HL-60 (cell line): ENCODE data around the gene SHROOM3.

Experiments
- DNase-seq, 2 experiments: peaks; one replicate each; pipeline ENCODE4 v3.0.0-alpha.2; 2010 to 2020; ENCODE audit warnings: low read depth in 1 of 2, low spot score in 1 of 2
- H3K27ac ChIP-seq: fragments of 250-450 bp; sonication (Bioruptor Pico); replicated peaks from 2 replicates; pipeline ENCODE4 v1.5.1; 2020; ENCODE audit warnings: mild to moderate bottlenecking, moderate library complexity
- H3K27me3 ChIP-seq: fragments of 250-450 bp; sonication (Bioruptor Pico); 2 replicates; pipeline ENCODE4 v1.5.1; 2021; ENCODE audit warnings: mild to moderate bottlenecking, moderate library complexity; ENCODE audit not compliant: insufficient read depth, poor library complexity, severe bottlenecking
- H3K4me3 ChIP-seq: replicated peaks from 2 replicates; pipeline ENCODE4 v1.5.1; 2011; ENCODE audit warnings: mild to moderate bottlenecking, control low read depth, low read length; ENCODE audit not compliant: insufficient read depth
- GABPA ChIP-seq: IDR thresholded peaks from 2 replicates; pipeline ENCODE4 v1.6.1; 2012; ENCODE audit warnings: low read depth
- POLR2AphosphoS5 ChIP-seq: IDR thresholded peaks from 2 replicates; pipeline ENCODE4 v1.6.1; 2012; ENCODE audit warnings: low read depth
- SPI1 ChIP-seq: IDR thresholded peaks from 2 replicates; pipeline ENCODE4 v1.6.1; 2012; ENCODE audit warnings: low read depth, mild to moderate bottlenecking, borderline replicate concordance
- TF ChIP-seq, protein P1 (sequence below): IDR thresholded peaks from 2 replicates; pipeline ENCODE4 v1.6.1; 2012; ENCODE audit warnings: low read depth; ENCODE audit not compliant: insufficient replicate concordance
- TF ChIP-seq, protein P2 (sequence below): IDR thresholded peaks from one replicate; pipeline ENCODE4 v1.5.1; 2011; ENCODE audit warnings: low read length, control low read depth, inconsistent platforms; ENCODE audit not compliant: insufficient read depth

Gene SHROOM3

DNA sequence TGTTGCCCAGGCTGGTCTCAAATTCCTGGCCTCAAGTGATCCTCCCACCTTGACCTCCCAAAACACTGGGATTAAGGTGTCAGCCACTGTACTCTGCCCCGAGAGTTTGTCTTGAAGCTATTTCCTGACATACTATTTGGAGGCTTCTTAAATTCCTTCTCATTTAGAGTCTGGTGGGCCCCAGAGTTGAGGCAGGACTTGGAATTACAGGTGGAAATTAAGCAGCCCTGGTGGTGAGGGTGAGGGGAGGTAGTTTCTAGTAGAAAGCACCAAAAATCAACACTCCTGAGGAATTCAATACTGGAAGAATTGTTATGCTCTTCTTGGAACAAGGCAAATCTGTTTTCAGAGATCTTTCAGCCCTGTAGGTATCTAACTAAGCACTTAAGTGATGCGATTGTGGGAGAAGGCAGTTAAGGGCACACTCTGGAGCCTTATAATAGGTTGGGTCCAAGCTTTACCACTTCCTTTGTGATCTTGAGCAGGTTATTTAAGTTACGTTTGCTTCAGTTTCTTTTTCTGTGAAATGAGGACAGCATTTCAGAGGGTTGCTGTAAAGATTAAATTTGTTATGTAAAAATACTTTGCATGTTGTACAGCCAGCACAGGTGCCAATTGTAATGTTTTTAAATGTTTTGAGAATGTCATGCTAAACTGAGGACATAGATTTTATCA lies 262.2 kb downstream of the SHROOM3 start:
- TF ChIP-seq GABPA (no peak), POLR2AphosphoS5 (no peak), SPI1 (no peak)
- TF ChIP-seq, protein P1, sequence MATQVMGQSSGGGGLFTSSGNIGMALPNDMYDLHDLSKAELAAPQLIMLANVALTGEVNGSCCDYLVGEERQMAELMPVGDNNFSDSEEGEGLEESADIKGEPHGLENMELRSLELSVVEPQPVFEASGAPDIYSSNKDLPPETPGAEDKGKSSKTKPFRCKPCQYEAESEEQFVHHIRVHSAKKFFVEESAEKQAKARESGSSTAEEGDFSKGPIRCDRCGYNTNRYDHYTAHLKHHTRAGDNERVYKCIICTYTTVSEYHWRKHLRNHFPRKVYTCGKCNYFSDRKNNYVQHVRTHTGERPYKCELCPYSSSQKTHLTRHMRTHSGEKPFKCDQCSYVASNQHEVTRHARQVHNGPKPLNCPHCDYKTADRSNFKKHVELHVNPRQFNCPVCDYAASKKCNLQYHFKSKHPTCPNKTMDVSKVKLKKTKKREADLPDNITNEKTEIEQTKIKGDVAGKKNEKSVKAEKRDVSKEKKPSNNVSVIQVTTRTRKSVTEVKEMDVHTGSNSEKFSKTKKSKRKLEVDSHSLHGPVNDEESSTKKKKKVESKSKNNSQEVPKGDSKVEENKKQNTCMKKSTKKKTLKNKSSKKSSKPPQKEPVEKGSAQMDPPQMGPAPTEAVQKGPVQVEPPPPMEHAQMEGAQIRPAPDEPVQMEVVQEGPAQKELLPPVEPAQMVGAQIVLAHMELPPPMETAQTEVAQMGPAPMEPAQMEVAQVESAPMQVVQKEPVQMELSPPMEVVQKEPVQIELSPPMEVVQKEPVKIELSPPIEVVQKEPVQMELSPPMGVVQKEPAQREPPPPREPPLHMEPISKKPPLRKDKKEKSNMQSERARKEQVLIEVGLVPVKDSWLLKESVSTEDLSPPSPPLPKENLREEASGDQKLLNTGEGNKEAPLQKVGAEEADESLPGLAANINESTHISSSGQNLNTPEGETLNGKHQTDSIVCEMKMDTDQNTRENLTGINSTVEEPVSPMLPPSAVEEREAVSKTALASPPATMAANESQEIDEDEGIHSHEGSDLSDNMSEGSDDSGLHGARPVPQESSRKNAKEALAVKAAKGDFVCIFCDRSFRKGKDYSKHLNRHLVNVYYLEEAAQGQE = no peak
- TF ChIP-seq, protein P2, sequence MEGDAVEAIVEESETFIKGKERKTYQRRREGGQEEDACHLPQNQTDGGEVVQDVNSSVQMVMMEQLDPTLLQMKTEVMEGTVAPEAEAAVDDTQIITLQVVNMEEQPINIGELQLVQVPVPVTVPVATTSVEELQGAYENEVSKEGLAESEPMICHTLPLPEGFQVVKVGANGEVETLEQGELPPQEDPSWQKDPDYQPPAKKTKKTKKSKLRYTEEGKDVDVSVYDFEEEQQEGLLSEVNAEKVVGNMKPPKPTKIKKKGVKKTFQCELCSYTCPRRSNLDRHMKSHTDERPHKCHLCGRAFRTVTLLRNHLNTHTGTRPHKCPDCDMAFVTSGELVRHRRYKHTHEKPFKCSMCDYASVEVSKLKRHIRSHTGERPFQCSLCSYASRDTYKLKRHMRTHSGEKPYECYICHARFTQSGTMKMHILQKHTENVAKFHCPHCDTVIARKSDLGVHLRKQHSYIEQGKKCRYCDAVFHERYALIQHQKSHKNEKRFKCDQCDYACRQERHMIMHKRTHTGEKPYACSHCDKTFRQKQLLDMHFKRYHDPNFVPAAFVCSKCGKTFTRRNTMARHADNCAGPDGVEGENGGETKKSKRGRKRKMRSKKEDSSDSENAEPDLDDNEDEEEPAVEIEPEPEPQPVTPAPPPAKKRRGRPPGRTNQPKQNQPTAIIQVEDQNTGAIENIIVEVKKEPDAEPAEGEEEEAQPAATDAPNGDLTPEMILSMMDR = no peak
- H3K27ac ChIP-seq = no peak overlapping the region
- H3K4me3 ChIP-seq = no peak overlapping the region
- peaks cover 9% of the 10 kb centered on the region for H3K27me3 ChIP-seq
- no peak for DNase-seq

DNA sequence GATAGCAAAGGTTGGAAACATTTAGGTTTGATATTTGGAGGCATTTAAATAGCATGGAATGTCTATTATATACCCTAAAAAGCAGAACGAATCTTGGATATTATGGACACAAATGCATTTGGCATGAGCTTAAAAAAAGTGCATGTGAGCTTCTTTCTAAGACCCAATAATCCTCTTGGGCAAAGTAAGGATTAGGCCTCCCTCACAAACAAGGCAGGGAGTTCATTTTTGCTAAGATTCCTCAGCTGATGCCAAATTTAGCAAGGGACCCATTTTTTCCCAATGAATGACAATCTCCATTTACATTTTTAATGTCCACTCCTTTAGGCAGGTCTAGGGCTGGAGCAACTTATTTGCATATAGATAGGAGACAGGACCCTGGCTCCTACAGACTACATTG lies 263.1 kb downstream of the SHROOM3 start:
- no peak for DNase-seq
- H3K4me3 ChIP-seq = no peak overlapping the region
- peaks cover 6% of the 10 kb centered on the region for H3K27me3 ChIP-seq
- no peak overlapping the region for H3K27ac ChIP-seq
- TF ChIP-seq, protein P1 = no peak
- no peak for TF ChIP-seq POLR2AphosphoS5
- no peak for TF ChIP-seq GABPA
- TF ChIP-seq SPI1 = no peak

DNA sequence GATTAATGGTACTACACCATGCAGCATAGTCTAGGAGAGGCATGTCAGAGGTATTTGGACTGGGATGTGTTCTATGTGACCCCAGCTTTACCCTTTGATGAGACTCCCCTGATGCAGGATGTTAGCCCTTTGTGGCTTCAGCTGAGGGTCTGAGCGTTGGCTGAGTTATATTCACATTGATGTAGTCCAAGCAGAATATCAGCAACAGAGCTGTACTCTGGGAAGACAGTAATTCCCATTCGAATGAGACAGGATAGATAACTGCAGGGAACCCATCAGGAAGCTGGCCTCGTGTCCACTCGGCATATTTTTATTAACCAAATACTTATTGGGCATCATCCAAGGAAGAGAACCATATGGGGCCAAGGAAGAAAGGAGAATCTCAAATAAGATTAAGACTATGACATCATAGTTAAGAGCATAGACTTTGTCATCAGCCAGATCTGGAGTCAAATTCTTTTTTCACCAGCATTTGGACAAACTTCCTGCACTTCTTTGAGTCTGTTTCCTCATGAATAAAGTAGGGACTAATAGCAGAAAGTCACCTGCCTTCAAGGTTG lies 264.8 kb downstream of the SHROOM3 start:
- H3K27ac ChIP-seq = no peak overlapping the region
- no peak overlapping the region for H3K4me3 ChIP-seq
- TF ChIP-seq SPI1 = no peak
- TF ChIP-seq, protein P2 = no peak
- TF ChIP-seq POLR2AphosphoS5 = no peak
- TF ChIP-seq GABPA = no peak
- TF ChIP-seq, protein P1 = no peak
- no peak for DNase-seq
- H3K27me3 ChIP-seq = peaks cover 6% of the 10 kb centered on the region
